22Rv1 (cell line): ENCODE measurements around the gene CFAP97D1.

Experiments
- CTCF ChIP-seq: fragments of 450-650 bp; IDR thresholded peaks from 2 replicates; pipeline ENCODE4 v1.5.1; 2017; ENCODE audit warnings: mild to moderate bottlenecking
- ZFX ChIP-seq: fragments of 450-650 bp; IDR thresholded peaks from 2 replicates; pipeline ENCODE4 v1.6.1; 2017; ENCODE audit warnings: antibody characterized with exemption, borderline replicate concordance

- TF ChIP-seq CTCF = no peak
- no peak for TF ChIP-seq ZFX
Measured at GRCh38 chr17:43758086-43758485, 22.1 kb upstream of the CFAP97D1 start.
